Activated CD4-positive, alpha-beta T cell treated with anti-CD3 and anti-CD28 coated beads, Interleukin-2, Interleukin-6, amounts not matched to agents 100 ng/mL and 50 ng/mL, durations not matched to agents 16 hours and 8 hours (primary cell): ENCODE measurements around the gene LDLRAD4.
A peak's percentile ranks its signal among the peaks of the same experiment; 100 is the strongest.

Source experiments
- DNase-seq: peaks from one replicate; pipeline ENCODE4 v3.0.0-alpha.2; 2020

Gene LDLRAD4

DNA sequence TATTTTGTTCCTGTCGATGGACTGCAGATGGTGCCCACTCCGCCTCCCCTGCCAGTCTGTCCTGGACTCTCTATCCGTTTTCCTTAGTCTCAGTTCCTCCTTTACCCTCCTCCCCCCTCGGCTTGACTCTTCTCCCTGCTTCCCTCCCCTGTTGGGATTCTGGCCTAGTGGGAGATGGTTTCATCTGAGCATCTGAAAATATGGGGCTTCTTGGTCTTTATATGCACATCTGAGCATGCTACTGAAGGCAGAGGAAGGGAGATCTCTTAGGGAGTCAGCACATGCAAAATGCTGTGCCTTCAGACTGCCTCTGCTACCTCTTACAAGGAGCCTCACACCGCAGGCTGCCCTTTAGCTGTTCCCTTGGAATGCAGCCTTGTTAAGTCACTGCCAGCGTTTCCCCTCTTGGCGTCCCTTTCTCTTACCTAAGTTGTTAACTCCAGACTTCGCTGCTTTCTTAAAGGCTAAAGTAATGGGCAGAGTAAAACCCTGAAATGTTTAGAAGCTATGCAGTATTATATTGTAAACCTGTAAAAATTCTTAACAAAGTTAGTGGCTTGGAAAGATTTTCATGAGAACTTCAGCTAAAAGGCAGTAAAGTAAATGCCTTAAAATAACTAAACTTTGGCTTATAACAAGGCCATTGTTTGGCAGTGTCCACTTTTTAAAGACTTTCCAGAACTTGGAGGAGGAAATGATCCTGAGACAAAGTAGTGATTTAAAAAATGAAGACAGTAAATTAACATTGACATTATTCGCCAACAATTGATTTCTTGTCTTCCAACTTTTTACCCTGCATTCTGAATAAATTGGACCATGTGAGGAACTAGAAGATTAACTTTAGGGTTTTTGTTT is 49.8 kb downstream of the LDLRAD4 start:
- no peak for DNase-seq

DNA sequence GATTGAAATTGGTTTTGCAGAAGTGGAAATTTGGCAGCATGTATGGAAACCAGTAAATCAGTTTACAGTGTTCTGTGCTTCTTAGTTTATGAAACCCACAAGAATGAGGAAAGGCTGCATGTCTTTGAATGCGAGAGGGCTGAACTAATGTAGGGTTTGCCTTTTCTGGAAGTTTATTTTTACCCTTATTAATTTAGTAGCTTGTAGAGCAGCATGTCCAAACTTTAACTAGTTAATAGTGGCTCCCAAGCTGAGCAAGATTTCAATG is 50.4 kb downstream of the LDLRAD4 start:
- DNase-seq, result no peak

DNA sequence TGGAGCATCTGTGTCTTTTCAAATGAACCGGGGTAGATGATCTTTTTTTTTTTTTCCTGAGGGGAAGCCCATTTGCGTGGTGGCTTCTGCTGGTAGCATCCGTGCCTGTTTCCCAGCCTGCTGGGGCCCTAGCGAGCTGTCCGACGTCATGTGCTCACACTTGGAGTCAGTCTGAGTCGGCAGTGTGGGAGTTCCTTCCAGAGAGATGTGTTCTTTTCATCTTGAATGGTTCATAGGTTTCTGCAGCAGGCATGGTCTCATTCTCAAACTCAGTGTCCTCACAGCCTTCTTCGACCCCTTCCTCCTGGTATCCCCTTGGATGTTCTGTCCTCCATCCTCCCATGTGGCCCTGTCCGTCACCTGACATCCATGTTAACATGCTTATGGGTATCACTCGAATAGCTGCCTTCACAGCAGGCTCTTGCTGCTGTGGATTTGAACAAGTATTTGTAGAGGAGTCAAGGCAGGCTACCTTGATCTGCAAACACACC is 51.0 kb downstream of the LDLRAD4 start:
- no peak for DNase-seq

DNA sequence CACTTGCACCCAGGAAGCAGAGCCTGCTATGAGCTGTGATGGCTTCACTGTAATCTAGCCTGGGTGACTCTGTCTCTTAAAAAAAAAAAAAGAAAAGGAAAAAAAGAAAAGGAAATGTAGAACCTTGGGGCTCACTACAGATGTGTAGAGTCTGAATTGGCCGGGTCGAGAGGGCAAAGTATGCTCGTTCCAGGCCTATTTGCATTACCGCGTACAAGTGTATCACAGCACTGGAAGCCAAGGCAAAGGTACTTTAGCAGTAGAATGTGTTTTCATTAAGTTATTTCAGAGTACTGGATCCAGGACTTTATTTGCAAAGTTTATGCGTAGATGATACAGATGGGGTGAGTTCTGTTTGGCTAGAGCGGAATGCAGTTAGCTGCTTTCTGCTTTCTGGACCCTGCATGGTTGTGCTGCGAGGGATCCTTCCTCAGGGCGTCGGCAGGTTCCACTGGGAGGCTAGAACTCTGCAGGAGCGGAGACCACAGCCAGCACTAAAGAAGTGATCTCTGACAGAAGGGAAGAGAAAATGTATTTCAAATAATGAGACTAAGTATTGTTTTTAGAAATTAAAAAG is 51.8 kb downstream of the LDLRAD4 start:
- no peak for DNase-seq

DNA sequence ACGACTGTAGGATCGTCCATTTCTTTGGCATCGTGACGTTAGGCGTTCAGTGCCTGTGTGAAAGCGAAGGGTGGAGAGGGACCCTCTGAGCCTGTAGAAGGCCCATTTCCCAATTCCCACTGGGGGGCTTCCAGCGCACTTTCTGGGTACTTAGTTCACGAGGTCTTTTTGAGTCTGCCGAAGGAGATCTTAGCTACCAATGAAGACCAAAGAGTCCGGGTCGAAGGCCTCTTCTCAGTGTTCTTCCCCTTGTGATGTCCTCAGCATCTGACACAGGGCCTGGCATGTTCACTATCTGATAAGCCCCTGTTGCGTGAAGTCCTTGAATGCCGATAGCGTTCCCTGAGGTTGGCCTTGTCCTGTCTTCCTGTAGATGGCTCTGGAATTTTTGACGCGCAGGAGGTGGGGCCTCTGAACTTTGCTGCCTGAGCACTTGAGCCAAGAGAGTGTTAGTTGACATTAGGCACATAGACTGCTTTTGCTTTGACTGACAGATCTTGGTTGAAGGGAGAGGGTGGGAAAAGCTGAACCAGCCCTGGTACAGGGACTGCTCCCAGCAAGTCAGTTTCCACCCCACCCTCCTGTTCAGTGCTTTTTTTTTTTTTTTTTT is 52.8 kb downstream of the LDLRAD4 start:
- DNase-seq, result no peak

DNA sequence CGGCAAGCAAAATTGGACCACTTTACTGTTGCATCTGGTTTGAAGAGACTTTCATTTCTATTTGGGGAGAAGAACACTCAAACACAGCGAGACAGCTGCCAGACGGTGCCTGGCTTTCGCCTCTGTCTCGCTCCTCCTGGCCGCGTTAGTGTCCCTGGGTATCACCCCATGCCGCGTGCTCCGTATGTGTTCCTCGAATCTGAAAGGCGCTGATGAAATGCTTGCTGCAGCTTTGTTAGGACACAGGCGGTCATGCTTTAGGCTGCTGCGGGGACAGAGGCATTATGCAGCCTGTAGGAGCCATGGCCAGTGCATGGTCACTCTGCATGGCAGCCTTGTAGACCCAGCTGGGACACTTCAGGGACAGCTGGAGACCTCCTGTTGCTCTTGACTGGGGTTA is 53.9 kb downstream of the LDLRAD4 start:
- no peak for DNase-seq

DNA sequence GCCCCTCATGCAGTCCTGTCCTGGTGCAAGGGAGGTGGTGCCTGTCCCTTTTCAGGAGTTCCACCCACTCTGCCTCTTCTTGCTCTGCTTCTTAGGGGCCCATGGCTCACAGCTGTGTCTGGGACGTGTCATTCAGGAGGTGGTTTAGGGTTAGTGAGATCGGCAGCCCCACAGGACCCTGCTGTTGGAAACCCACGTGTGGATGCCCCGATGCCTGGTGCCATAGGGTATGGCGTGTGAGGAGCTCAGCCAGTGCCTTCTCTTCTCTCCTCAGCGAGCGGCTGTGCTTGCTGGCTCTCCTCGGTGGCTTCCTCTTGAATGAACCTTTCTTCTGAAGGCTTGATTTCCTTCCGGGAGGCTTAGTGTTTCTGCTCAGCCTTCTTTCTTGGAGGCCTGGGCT is 55.2 kb downstream of the LDLRAD4 start:
- peak; percentile 56 for DNase-seq

DNA sequence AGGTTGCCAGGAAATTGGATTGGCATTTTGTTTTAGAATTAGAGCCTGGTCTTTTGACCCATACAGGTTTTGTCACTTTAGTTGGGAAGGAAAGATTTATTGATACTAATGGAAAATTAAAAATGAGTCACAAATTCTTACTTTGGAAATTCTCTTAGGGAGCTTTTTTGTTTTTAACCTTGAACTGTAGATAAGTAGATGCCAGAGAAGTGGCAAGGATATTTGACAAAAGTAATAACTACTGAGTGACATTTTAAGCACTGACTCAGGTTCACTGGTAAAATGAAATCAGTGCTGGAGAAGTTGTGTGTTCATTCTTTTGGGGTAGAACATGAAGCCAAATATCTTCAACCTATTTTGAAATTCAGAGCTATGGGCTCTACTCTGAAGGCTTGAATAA is 56.5 kb downstream of the LDLRAD4 start:
- DNase-seq, result no peak

DNA sequence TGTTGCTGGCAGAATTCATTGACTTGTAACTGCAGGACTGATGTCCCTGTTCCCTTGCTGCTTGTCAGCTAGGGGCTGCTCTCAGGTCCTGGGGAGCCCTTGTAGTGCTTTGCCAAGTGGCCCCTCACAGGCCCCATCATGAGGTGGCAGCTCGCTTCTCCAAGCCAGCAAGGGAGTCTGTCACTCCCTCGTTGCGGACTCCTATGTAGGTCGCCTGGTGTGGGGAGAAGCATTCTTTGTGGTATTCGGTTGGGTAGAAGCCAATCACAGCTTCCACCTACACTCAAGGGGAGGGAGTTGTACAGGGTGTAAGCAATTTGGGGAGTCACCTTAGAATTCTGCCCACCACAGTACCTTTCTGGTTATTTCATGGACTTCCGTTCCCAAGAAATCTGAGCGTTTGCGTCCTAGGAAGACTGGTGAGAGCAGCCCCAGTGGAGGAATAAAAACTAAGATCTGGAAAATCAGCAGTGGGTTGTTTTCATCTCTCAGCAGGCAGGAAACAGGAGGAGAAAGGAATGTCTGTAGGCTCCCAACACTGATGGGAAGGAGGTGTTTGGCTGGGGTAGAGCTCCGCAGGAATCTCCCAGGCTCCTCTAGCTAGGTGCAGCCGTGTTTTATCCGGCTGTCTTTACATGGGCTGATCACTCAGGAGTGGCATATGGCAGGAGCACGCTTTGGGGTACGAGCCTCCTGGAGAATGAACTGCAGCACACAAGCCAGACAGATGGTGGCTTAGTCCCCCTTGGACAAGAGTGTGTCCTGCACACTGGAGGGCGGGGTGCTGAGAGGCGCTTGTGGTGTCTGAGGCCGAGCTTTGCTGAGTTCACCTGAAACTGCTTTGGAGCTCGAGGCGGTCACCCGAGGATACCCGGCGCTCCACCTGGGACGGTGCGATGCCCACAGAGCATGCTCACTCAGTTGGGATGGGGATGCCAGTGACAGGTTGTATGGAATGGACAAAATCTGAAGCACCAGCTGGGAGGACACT is 58.3 kb downstream of the LDLRAD4 start:
- DNase-seq, result peak; percentile 36

DNA sequence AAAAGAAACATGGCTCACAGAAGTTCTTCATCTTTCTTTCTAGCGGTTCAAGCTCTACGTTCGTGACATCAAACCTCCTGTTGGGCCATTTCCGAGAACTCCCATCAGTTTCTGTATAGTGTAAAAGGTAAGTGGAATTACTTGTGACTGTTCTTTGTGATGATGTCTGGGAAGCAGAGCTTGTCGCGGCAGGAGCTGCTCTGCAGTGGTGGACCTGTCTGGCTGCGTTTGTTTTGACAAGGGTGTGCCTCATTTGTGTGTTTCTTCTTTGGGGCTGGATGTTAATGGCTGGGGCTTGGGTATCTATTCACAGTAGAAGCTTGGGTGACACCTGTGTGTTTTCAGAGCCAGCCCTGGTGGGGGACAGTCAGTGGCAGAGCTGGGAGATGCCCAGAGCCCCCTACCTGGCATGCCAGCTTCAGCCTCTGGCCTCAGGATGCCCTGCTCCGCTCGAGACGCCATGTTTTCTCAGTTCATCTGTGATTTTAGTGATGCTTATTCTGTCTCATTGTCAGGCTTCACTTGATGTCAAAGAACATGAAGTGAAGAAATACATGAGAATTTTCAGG is 59.6 kb downstream of the LDLRAD4 start:
- DNase-seq, result no peak

DNA sequence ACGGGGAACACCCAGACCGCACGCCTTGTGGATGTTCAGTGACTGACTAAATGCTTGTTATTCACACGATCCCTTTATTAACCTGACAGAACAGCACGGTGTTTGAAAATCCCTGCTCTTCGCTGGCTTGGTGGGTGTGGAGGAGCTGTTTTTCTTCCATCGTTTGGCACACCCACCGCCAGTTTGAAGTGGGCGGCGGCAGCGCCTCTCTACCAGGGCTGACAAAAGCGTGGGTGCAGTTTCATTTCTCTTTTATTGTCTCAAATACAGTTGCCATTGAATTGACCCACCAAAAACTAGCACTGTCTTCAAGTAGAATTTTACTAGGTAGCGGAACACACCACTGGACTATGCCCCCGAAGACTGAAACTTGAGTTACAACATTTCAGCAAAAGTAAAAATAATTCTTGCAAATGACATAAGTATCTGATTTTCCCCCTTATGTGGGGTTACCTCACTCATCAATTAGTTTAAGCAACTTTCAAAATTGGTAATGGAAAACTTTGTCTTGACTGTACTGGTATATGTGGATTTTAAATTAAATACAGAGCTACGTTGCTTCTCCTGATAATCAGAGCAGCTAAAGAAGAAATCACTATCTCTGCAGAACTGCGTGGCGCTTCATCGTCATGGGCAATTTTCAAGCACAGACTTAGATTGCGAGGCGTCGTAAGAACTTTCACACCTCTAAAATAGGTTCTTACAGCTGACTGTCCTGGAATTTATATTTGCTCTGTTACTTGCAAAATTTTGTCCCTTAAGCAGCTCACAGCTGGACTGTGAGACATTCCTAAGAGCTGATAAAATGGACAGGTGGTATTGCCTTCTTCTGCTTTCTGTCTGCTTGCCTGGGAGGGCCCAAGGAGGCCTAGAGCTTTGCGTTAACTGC is 60.9 kb downstream of the LDLRAD4 start:
- peak; percentile 66 for DNase-seq

DNA sequence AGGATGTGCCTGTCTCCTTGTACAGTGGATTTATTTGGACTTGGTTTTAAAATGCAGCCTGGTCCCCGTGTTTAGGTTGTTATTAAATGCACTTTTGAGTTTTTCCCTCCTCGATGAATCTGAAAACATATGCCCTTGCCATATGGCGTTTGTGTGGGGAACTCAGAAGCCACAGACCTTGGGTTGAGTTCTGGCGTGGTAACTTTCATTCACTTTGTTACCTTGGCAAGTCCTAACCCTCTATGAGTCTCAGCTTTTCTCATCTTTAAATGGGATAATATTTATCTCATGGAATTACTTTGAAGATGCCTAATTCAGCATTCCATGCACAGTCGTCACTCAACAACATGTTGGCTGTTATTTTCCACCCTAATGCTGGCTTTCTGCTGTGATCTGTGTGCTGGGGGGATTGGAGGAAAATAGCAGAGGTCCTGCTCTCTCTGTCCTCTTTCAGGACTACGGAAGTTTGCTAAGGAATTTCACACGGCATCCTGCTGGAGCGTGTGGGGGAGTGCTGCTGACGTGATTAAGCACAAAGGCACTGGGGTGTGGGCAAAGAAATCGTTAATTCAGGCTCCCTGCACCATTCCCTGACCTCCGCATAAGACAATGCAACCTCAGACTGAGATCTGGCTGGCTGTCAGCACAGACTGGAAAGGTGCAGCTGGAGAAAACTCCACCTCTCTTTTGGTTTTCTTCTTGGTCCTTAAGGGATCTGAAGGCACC is 61.7 kb downstream of the LDLRAD4 start:
- no peak for DNase-seq

DNA sequence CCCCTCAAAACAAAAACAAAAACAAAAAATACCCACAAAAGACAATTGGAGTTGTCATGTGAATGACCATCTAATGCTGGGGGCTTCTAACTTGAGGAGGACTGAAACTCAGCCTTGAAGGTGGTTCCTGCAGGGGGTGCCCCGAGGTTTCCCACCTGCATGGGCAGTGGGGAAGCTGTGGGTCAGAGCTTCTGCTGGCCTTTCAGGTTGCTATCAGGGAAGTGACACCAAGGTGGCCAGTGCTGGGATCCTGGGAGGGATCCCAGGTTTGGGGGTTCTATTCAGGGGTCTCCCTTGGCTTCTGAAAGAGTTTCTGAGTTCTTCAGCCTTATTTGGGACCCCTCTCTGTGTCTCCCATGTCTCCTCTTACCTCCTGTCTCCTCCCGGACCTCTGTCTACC is 62.8 kb downstream of the LDLRAD4 start:
- DNase-seq, result no peak

DNA sequence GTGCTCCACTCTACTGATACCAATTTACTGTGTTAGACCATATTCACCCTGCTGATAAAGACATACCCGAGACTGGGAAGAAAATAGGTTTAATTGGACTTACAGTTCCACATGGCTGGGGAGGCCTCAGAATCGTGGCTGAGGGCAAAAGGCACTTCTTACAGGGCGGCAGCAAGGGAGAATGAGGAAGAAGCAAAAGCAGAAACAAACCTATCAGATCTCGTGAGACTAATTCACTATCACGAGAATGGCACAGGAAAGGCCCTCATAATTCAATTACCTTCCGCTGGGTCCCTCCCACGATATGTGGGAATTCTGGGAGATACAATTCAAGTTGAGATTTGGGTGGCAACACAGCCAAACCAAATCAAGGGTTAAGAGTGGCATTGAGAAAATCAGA is 65.2 kb downstream of the LDLRAD4 start:
- no peak for DNase-seq

DNA sequence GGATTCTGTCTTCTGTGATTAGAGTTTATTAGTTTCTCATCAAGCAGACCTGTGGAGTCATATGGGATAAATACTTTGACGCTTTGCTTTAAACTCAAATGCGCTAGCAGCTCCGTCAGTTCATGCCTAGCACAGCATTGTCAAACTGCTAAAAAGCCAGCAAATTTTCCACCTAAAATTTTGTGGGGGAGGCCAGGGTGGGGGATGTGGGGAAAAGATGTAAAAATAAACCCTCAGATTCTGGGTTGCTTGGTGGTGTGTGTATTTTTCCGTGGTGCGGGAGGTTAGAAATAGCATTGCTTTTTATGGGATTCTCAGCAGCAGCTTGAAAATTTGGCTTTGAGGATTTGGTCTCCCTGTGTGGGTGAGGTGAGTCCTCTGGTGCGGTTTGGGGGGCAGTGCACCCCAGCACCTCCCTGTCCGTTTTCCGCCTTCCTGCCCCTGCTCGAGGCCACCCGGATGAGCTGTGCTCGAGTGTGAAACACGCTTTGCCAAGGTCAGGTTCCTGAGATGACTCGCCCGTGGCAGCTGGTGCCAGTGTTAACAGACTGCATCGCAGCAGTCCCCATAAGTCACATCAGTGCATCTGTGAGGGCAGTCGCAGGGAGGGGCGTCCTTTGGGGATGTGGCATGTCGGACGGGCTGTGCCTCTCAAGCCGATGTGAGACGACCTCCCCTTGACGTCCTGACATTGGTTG is 65.9 kb downstream of the LDLRAD4 start:
- peak; percentile 88 for DNase-seq

DNA sequence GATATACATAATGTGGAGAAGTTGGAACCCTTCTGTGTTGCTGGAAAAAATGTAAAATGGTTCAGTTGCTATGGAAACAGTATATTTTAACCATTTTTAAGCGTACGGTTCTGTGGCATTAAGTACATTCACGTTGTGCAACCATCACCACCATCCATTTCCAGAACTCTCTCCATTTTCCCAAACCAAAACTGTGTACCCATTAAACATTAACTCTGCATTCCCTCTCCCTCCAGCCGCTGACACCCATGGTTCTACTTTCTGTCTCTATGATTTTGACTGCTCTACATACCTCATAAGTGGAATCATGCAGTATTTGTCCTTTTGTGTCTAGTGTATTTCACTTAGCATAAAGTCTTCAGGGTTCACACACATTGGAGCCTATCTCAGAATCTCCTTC is 67.3 kb downstream of the LDLRAD4 start:
- DNase-seq, result no peak

DNA sequence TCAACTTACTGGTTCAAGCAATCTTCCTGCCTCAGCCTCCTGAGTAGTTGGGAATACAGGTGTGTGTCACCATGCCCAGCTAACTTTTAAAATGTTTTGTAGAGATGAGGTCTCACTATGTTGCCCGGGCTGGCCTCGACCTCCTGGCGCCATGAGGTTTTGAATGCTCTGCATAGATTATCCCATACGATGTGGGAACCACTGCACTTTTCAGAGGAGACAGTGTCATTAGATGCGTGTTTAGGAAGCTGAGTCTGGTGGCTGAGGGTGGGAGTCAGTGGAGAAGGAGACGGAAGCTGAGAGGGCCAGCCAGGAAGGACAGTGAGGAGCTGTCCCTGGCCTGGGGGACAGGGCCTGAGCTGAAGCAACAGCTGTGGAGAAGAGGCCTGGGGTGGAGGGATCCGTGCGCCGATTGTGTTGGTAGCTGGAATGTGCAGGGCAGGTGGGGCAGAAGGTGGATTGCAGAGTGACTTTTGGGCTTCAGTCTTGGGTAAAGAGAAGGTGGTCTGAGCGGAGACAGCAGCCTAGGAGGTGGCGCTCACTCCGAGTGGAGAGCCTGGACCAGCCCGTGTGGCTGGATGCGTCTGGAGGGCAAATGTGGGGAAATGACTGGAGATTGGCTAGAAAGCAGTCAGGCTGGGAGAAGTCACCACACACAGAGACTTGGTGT is 68.0 kb downstream of the LDLRAD4 start:
- no peak for DNase-seq

DNA sequence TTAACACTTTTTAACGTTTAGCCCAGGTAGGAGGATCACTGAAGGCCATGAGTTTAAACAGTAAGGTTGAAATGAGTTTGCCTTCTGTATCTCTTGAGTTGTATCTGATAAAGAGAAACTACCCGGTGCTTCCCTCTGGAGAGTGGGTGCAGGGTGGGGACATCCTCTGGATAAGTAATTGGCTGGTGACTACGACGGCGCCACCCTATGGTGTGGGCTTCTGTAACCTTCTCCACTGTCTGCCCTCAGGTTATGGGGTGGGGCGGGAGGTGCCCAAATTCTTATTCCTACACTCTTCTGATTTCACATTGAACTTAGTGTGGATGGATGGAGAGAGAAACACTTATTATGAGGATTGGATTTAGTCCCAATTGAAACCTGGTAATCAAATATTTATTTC is 68.8 kb downstream of the LDLRAD4 start:
- DNase-seq, result peak; percentile 36

DNA sequence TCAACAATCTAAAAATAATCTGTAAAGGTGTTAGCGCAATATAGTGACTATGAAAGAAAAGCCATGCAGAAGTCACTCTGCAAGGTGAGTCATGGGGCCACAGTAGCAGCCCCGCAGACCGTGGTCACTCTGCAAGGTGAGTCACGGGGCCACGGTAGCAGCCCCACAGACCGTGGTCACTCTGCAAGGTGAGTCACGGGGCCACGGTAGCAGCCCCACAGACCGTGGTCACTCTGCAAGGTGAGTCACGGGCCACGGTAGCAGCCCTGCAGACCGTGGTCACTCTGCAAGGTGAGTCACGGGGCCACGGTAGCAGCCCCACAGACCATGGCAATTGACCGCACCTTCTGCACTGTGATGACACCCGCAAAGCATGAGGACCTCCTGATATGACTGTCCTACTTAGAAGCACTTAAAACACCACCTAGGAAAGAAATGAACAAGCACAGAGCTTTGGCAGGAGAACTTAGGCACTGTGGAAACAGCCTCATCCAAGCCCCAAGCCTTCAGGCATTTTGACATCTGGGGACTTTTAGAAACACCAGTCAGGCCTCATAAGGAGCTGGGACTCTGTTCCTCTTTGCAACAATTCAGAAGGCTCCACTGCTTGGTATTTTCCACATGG is 70.1 kb downstream of the LDLRAD4 start:
- DNase-seq, result peak; percentile 80
